HG02763 (cell line): ENCODE results near the gene ZP2.
"Not testable (repeated sequence)": the region's sequence is repeated elsewhere in the genome, so short reads cannot be mapped to it uniquely, and the experiment has no call there.

Source experiments
- ATAC-seq: cut with Tn5 transposase; IDR thresholded peaks from one replicate; pipeline ENCODE4 v1.9.1; 2021; ENCODE audit warnings: mild to moderate bottlenecking, moderate library complexity; ENCODE audit not compliant: unreplicated experiment

Gene ZP2

DNA sequence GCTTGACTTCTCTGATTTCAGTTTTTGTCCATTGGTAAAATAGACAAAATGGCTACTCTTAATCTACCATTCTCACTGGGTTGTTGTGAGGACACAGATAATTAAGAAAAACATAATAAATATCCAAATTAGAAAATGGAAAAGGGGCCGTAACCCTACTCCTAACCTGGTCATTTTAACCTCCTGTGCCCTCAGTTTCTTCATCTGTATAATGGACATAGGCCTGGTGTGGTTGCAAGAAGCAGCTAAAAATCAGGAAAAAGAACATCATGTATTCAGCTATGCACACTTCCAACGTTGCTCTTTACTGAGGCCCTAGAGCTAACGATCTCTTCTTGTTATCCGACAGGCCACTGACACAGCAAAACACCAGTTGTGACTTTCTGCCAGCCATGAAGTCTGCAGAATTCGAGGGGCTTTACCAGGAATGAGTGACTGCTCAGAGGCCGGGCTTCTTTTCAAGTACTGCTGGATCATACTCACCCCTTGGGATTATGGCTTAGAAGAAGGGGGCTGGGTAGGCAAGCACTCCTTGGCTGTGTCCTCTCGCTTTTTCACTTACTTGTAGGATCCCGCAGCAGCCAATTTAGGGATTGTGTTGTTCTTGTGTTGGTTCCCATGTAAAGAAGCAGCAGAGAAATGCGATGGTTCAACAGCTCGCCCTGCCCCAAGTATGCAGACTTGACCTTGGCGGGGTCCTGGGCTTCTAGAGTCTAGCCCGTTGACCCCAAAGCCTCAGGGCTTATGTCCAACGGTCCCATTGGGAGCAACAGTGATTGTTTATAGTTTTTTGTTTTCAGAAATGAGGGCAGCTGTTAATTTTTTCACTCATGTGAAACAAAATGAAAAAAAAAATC, 32.0 kb downstream of the ZP2 start:
- ATAC-seq, result no peak

DNA sequence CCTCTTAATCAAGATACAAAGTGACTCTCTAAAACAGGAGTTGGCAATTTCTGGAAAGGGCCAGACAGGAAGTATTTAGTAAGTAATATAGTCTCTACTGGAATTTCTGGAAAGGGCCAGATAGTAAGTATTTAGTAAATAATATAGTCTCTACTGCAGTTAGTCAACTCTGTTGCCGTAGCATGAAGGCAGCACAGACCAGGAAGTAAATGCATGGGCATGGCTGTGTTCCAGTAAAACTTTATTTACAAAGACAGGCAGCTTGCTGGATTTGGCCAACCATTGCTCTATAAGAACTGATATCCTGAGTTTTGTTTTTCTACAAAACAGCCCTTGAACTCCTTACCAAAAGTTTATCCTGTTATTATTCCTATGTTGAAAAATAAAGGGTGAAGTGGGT, 36.0 kb downstream of the ZP2 start:
- no peak for ATAC-seq

DNA sequence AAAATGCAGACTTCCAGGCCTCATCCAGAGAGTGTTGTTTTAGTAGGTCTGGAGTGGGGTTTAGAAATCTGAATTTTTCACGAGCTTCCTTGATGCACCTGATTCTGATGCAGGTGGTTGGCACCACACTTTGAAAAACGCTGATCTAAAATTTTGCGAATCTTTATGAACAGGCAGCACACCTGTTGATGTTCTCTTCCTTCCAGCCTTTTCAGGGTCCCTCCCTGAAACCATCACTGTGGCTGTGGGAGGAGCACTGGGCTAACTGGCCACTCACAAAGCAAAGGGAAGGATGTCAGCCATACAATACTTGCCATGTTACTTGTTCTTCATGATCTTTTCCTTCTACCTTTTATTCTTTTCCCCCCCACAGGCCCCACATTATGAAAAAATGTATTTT, 38.7 kb downstream of the ZP2 start:
- ATAC-seq, result no peak

DNA sequence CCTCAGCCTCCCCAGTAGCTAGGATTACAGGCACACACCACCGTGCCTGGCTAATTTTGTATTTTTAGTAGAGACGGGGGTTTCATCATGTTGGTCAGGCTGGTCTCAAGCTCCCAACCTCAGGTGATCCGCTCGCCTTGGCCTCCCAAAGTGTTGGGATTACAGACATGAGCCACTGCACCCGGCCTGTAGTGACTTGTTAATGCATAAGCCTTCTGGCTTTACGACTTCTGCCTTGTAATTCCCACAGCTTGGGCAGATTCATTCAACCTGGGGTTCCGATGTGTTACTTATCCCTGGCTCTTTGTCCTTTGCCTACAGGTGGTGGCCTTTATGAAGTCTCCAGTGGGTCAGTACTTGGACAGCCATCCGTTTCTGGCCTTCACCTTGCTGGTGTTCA, 41.3 kb downstream of the ZP2 start:
- not testable (repeated sequence) for ATAC-seq

DNA sequence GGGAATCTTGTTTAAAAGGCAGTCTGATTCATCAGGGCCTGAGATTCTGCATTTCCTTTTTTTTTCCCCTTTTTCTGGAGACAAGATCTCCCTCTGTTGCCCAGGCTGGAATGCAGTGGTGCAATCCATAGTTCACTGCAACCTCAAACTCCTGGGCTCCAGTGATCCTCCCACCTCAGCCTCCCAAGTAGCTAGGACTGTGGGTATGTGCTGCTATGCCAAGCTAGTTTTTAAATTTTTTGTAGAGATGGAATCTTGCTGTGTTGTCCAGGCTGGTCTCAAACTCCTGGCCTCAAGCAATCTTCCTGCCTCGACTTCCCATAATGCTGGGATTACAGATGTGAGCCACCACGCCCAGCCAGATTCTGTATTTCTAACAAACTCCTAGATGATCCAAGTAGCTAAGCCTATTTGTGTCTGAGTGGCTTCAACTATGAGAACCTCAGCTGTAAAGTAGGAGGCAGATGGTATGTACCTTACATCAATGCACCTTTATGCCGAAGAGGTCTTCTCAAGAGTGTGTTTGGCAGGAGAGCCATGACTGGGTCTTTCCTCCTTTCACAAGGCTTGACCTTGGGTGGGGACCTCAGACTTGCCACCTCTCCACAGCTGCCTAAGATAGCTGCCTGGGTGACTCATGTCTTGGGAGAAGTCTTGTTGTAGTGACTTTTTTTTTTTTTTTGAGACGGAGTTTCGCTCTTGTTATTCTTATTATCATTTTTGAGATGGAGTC, 42.0 kb downstream of the ZP2 start:
- ATAC-seq, result no peak

DNA sequence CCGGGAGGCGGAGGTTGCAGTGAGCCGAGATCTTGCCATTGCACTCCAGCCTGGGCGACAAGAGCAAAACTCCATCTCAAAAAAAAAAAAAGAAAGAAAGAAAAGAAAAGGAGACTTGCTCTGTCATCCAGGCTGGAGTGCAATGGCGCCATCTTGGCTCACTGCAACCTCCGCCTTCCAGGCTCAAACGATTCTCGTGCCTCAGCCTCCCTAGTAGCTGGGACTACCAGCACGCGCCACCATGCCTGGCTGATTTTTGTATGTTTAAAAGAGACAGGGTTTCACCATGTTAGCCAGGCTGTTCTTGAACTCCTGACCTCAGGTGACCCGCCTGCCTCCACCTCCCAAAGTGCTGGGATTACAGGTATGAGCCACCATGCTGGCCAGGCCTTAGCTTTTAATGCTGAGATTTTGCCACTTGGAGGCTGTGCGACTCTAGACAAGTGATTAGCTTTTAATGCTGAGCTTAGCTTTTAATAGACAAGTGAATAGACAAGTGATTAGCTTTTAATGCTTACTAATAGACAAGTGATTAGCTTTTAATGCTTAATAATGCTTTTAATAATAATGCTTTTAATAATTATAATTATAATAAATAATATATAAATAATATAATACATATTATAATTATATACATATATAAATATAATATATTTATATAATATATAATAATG, 43.3 kb downstream of the ZP2 start:
- ATAC-seq, result no peak

DNA sequence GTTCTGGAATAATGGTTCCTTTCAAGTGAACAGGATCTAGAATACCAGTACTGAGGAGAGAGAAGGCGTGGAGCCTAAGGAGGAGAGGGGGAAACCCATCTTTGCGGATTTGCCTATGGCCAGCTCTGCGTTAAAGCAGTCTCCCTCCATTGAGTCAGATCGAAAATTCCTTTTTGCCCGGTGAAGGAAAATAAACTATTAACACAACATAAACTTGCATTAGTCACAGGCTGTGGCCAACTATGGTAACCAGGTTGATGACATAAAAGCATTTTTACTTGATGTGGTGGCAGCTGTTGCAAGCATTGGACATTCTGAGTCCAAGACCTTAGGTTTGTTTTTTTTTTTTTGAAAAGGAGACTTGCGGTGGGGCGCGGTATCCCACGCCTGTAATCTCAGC, 44.0 kb downstream of the ZP2 start:
- no peak for ATAC-seq

DNA sequence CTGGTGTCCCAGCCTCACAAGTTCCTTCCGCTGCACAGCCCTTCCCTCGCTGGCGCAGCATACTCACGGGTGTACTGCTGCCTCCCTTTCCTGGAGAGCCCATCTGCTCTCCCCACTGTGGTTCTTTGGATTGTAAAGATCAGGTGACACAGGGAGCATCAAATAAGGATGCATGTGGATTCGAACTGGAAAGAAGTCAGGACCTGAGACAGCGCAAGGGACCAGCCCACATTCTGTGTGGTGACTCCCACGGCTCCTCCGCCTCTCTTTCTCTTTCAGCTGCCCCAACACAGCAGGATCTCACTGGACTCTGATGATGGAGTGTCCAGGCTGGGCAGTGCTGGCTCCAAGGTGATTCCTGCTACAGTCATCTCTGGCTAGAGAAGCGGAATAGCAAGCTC, 44.8 kb downstream of the ZP2 start:
- no peak for ATAC-seq

DNA sequence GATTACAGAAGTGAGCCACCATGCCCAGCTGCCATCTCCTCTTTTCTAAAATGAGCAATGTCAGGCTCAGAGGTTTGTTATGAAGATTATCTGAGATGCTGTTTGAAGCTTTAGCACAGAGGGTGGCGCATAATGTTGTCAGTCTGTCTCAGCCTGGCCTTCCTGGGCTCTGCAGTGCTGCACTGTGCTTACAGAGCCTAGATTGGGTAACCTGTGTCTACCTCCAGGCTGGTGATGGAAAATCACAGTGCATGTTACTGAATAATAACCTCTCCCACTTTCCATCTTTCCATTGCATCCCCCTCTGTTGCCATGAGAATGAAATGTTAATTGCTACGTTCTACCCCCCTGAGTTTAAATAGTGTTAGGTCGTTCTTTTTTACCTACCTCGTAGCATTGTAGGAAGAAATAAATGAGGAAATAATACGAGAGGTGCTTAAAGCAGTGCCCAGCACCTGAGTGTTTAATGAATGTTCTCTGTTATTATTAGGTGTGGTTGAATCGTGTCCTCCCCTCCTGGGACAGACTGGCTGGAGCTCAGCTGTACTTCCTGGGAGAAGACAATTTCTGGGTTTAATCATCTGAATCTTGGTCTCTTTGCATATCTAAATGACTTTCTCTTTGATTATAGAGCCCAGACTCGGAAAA, 46.7 kb downstream of the ZP2 start:
- ATAC-seq, result no peak

DNA sequence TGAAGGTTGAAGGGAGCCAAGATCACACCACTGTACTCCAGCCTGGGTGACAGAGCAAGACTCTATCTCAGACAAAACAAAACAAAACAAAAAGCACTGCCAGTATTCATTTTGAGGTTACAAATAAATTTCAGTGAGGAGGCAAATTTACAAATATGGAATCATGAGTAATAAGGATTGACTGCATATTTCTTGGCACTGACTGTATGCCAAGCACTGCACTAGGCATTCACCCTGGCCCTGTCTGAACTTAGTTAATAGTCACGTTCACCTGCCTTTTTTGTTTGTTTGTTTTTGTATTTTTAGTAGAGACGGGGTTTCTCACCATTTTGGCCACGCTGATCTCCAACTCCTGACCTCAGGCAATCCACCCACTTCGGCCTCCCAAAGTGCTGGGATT, 47.8 kb downstream of the ZP2 start:
- no peak for ATAC-seq

DNA sequence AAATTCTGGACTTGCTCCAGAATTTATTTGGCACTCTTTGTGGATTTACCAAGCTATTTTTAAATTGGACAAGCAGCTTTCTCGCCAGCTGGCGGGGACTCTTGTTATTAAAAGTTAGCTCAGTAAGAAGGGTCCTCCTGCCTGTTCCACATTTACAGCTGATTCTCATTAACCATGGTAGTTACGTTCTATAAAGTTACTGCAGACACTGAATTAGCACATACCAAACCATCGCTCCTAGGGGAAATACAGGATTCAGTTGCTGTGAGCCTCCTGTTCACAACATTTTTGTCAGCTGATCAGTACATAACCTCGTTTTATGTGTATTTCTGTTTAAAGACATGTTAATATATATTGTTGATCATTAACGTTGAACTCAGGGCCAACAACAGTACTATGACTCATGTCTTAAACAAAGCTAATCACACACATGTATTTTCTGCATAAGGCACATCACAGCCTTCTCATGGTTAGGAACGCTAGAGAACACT, 48.7 kb downstream of the ZP2 start:
- ATAC-seq, result no peak

DNA sequence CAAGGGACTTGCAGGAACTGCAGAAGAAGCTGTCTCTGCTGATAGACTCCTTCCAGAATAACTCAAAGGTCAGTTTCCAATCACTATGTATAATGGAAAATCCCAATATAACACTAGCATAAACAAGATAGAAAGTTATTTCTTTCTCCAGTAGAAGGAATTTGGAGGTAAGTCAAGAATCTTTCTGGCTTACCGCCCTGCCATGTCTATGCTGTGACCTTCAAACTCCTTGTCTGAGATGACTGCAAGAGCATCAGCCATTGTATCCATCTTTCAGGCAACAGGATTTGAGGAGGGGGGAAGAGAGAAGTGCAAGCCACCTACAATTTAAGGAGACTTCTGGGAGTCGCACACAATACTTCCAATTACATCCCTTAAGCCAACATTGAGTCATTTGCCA, 50.2 kb downstream of the ZP2 start:
- no peak for ATAC-seq

DNA sequence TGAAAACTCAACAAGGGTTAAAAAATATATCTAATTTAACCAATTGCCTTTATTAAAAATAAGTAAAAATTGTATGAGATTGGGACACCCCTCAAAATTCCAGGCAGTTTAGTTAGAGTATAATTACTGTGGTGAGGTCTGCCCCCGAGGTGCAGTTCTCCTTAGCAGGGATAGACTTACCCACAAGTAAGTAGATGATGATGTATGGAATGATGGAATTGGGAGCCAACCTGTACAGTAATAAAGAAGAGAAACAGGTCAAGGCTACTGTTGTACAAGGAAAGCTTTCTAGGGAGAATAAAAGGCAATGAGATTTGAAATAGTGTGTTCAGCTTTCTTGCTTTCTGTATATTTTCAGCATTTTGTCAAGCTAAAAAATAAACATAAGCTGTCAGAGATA, 51.1 kb downstream of the ZP2 start:
- no peak for ATAC-seq

DNA sequence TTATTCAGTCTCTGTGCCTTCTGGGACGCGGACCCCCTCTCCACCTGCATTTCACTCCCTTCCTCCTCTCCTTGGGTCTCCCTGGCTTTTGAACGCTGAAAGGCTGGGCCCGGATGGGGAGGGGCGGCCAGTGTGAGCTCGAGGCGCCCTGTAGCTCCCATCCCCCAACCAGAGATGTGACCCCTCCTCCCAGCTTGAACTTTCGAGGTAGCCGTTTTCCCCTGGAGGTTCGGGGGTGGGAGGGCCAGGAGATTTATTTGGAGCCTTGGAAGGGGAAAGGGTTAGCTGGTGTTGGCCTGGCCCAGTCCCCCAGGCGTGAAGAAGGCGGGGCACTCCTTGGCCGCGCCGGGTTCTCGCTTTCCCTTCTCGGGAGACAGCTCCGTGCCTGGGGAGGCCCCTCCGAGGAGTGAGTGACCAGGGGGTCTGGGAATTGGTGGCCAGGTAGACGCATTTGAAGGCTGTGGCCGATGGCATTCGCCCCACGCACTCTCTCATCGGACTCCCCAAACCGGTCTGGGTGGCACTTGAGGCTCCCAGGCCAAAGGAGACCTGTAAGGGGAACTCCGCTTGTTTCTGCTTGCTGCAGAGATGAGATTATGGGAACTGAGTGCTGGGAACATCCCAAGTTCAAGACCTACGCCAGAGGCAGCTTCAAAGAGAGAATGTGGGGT, 52.0 kb downstream of the ZP2 start:
- ATAC-seq, result no peak

DNA sequence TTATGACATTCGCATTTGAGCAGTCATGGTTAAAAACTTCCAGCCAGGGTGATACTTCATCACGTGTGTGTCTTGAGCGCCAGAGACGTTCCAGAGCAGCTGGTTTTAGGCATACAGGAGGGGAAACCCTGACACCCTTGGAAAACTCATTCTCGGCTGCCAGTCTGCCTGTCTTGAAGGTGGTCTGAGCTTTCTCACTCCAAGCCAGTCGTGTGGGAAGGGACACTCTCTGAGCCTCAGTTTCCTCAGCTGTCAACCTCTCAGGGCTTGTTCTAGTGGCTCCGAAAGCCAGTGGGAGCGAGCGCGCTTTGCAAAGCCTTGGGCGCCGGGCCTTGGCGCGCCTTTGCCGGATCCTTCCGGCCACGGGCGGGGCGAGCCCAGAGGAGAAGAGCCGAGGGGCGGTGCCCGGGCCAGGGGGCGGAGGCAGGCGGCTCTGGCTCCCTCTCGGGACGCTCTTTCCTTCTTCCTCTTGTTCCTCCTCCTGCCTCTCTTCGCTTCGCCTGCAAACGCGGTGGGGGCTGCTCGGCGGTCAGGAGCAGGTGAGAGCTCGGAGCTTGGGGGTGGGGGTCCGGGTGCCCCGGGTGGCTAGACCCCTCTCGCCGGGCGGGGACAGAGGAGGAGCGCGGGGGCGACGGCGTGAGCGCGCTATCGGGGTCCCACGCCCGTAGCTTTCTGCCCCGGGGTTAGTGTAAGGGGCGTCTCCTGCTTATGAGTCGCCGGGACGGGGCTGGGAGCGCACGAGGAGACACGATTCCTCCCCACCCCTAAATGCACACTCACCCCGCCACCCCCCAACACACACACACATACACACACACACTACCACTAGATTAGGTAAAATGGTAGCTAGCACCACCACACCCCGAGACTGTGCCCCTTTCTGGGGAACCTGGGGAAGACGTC, 52.9 kb downstream of the ZP2 start, which contains the start of gene LDAF1:
Gene LDAF1 (plus strand): TSS at position 467 of the 903 bp plus-strand sequence. CDS start 2,509 bp downstream, outside the sequence.
- ATAC-seq, result peak; percentile 79

DNA sequence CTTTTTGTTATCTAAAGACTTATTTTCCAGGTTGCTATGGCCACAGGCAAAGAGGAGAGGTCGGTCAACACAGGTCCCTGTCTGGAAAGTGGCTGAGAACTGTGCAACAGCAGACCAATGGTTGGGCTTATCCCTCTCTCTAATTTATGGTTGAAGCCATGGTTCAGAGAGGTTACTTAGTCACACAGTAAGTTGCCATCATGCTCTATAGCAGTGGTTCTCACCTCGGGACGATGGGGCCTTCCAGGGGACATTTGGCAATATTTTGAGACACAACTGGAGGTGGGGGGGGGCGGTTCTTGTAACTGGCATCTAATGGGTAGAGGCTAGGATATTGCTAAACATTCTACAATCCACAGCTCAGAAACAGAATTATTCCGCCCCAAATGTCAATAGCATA, 53.7 kb downstream of the ZP2 start:
- ATAC-seq, result no peak

DNA sequence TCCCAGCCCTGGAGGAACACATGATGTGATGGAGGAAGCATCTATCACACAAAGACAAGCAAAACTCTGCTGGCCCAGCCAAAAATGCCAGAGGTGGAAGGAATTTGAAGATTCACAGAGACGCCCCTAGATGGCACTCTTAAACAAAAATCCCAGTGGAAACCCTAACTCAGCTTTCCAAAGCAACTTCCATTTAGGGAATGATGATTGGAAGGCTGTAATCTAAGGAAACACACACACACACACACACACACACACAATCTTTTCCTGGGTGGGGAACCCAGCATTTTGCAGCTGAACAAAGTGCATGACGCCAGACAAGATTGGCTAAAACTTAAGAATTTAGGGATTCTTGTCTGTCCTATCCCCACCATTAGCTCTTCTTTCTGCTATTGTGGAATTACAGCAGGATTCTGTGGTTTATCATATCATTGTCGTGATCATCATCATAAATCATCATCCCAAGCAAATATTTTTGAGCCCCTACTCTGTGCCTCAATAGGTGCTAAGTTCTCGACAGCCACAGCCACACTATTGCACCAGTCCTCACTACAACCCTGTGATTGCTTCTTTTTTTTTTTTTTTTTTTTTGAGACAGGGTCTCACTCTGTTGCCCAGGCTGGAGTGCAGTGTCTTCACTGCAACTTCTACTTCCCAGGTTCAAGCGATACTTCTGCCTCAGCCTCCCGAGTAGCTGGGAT, 54.5 kb downstream of the ZP2 start:
- no peak for ATAC-seq

DNA sequence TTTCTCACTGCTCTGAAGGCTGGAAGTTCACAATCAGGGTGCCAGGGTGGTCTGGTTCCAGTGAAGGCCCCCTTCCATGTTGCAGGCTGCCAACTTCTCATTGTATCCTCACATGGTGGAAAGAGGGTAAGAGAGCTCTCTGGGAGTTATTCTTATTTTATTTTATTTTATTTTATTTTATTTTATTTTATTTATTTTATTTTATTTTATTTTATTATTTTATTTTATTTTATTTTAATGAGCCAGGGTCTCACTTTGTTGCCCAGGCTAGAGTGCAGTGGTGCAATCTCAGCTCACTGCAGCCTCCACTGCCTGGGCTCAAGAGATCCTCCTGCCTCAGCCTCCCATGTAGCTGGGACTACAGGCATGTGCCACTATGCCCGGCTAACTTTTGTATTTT, 55.4 kb downstream of the ZP2 start:
- ATAC-seq, result not testable (repeated sequence)
